HG02623 (cell line): ENCODE measurements around the gene NATD1.
"Not testable (repeated sequence)": the region's sequence is repeated elsewhere in the genome, so short reads cannot be mapped to it uniquely, and the experiment has no call there.

Source experiments
- ATAC-seq: cut with Tn5 transposase; IDR thresholded peaks from one replicate; pipeline ENCODE4 v1.9.1; 2021; ENCODE audit warnings: moderate library complexity; ENCODE audit not compliant: unreplicated experiment

NATD1 gene

DNA sequence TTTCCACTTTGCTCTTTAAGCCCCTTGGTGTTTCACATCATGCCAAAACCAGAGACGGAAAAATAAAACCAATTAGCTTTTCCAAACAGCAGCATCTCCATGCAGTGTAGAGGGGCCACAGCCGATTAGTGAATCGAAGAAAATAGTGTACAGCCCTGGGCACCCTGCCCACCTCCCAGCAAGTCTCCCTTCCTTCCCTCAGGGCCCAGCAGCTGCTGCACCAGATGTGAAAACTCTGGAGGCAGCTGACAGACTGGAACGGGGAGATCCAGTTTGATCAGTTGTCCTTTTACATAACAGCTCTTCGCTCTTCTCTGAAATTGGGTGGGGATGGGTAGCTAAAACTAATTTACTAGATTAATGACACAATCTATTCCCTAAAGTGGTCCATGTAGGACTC, 58.5 kb downstream of the NATD1 start:
- ATAC-seq = no peak

DNA sequence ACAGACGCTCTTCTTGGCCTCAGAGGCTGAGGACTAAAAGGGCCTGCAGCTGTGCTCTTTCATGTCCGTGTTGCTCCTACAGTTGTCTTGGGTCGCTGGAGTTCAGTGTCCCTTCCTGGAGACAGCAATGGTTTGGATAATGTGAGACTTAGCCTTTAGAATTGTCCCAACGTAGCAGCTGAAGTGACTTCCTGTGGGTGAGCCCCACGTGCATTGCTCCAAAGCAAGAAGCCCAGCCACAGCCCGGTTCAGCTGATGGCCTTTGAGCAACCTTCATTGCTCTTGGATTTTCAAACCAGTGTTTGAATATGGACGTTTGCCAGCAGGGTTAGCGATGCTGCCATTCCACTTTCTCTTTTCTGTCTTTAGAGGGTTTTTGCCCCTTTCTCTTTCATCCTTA, 59.0 kb downstream of the NATD1 start:
- ATAC-seq = no peak

DNA sequence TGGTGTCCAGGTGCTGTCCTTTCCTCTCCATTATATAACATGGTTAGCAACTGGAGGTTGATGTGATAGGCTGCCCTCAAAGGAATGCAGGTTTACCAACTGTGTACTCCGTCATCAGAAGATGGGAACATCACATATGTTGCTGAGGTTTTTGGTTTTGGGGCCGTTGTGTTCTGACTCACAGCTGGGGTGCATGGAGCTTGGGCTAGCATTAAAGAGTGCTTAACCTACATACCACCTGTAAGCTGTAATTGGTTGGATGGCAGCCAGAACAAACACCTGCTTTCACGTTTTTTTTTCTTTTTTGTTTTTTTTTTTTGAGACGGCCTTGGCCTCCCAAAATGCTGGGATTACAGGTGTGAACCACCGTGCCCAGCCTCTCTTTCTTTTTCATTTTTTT, 60.2 kb downstream of the NATD1 start:
- ATAC-seq = no peak

DNA sequence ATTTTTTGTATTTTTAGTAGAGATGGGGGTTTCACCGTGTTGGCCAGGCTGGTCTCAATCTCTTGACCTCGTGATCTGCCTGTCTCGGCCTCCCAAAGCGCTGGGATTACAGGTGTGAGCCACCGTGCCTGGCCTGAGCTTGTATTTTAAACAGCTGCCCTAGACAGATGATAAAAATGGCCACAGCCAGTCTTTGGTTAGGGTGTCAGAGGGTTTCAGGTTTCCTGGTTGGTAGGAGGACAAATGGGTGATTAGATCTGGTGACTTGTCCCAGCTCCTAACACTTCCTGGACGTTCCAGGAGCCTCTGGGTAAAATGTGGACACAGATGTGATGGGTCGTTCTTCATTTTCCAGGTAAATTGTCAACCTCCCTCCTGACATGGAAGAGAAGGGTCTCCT, 60.8 kb downstream of the NATD1 start:
- not testable (repeated sequence) for ATAC-seq

DNA sequence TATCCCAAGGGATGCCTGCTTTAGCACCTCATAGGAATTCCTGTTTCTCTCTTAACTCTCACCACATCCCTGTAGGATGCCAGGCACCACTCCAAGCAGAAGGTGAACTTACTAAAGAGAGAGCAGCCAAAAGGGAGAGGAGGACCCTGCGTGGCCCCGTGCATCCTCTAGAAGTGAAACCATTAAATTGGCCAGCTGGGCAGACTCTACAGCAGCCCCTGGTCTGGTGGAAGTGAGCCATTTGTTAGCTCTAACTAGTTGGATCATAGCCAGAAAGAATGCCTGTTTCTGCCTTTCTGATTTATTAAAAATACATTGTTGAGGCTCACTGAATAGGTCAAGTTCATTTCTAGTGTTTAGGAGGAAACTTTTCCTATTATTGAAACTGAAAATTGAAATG, 61.5 kb downstream of the NATD1 start:
- no peak for ATAC-seq

DNA sequence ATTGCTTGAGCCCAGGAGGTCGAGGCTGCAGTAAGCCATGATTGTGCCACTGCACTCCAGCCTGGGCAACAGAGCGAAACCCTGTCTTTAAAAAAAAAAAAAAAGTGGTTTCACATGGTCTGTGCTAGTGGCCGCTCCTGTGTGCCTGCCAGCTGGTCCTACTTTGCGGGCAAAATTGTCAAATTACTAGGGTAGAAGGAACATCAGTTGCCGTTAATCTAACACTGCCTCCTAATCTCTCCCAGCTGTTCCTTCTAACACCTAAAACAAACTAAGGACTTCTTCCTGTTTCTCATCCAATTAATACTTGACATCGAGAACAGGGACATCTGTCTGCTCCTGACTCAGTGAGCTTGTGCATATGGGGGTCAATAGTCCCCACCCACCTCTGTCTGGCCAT, 63.1 kb downstream of the NATD1 start:
- ATAC-seq = no peak

DNA sequence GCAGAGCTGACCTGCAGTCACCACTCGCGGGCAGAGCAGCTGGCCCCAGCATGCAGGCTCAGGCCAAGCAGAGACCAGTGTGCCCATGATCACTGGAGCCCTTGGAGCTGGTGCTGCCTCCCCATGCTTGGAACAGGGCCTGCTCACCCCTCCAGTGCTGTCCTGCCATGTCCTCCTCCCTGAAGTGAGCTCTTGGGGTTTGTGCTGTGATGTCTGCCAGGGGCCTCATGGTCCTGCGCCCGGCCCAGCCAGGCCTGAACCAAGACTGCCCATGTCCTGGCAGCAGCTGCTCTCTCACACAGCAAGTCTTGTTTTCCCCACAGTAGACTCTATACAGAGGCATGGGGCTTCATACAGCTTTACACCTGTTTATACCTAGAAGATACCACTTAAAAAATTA, 63.8 kb downstream of the NATD1 start:
- ATAC-seq = no peak
